ENCODE results near the gene BCL2L12. TPM values are rescaled to one million over a fixed set of nuclear protein-coding genes. Genes with fewer than 3 reads are reported as not detected.

Gene BCL2L12
- total and polyA plus RNA-seq, 12 donors, result 3.3 to 16.3 (median 9.9) TPM

DNA sequence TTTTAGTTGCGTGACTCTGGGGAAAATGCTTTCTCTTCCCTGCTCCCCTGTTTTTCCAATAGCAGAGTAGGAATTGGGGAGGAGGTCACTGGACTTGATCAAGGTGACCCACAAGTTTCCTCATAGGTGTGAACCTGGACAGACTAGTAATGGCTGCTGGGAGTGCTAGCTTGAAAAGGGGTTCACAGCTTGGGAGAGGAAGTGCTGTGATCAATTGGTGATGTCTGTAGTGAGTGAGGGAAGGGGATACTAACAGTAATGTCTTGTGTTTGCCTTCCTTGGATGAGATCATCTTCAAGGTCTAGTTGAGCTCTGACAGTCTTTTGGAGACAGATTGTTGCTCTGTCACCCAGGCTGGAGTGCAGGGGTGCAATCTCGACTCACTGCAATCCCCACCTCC, 1.7 kb downstream of the BCL2L12 start:
- Histone ChIP-seq H3K4me3 (no peak overlapping the region), H3K27me3 (no peaks in the 10 kb centered on the region), H3K4me1 (replicated peaks in 1 of 2) (peaks cover 14 to 17% of the 10 kb centered on the region in 2 donors), H3K27ac (no peak overlapping the region), H3K9me3 (replicated peaks in 1 of 3) (no peaks in the 10 kb centered on the region), H3K36me3 (replicated peaks in 1 of 2) (peaks cover 0 to 5% of the 10 kb centered on the region in 2 donors)
- no peak for DNase-seq
- TF ChIP-seq POLR2A (IDR thresholded peaks at IDR 0.05), result no peak
- TF ChIP-seq, protein P1, sequence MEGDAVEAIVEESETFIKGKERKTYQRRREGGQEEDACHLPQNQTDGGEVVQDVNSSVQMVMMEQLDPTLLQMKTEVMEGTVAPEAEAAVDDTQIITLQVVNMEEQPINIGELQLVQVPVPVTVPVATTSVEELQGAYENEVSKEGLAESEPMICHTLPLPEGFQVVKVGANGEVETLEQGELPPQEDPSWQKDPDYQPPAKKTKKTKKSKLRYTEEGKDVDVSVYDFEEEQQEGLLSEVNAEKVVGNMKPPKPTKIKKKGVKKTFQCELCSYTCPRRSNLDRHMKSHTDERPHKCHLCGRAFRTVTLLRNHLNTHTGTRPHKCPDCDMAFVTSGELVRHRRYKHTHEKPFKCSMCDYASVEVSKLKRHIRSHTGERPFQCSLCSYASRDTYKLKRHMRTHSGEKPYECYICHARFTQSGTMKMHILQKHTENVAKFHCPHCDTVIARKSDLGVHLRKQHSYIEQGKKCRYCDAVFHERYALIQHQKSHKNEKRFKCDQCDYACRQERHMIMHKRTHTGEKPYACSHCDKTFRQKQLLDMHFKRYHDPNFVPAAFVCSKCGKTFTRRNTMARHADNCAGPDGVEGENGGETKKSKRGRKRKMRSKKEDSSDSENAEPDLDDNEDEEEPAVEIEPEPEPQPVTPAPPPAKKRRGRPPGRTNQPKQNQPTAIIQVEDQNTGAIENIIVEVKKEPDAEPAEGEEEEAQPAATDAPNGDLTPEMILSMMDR (IDR thresholded peaks at IDR 0.05), result no peak
- intact Hi-C loops (cut with DNase I), result no loop called here
- 69 to 91% (median 71%) methylated on average over 1 to 2 of the region's 2 CpGs for WGBS, 4 donors

- Histone ChIP-seq H3K27ac (no peak overlapping the region), H3K4me3 (no peak overlapping the region), H3K27me3 (no peaks in the 10 kb centered on the region), H3K9me3 (replicated peaks in 1 of 3) (no peaks in the 10 kb centered on the region), H3K36me3 (replicated peaks in 1 of 2) (no peaks in the 10 kb centered on the region), H3K4me1 (replicated peaks in 1 of 2) (peaks cover 7 to 10% of the 10 kb centered on the region in 2 donors)
- intact Hi-C loops (cut with DNase I), result no loop called here
- no peak for DNase-seq
- TF ChIP-seq POLR2A (IDR thresholded peaks at IDR 0.05), result no peak
- TF ChIP-seq, protein P1 (IDR thresholded peaks at IDR 0.05), result no peak
- WGBS, 4 donors, result 88 to 98% (median 91%) methylated on average over 3 of the region's 3 CpGs
These were observed 3.8 kb downstream of the BCL2L12 start for GRCh38 chr19:49669516-49669915.

DNA sequence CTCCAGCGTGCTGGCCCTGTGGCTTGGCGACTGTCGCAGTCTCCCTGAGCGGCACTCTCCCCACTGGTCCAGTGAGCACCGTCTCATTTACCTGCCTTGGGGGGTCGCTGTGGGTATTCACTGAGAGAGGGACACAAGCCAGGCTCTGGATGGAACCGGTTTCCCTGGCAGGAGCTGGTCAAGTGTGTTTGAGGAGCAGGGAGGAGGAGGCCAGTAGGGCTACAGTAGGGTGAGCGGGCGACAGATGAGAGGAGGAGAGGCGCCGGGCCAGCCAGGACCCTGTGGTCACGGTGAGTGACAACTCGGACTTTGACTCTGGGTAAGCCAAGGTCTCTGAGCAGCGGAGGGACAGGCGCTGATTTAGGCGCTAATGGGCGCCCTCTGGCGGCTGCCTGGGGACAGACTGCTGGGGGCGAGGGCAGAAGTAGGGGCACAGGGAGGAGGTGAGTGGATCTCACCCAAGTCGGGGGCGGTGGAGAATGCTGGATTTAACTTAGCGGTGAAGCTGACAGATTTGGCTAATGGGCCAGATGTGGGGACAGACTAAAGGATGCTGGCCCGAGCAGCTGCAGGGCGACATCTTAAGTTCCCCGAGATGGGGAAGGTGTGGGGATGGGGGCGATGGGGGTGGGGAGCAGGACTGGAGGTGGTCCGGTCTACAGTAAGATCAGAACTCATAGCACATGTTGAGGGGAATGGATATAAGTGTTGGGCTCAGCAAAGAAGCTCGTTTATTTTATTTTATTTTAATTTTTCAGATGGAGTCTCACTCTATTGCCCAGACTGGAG, 6.6 kb downstream of the BCL2L12 start:
- peak; percentile 78 to 87 (median 81) for DNase-seq
- no peak overlapping the region for H3K4me3 ChIP-seq
- H3K27me3 ChIP-seq, result no peaks in the 10 kb centered on the region
- H3K9me3 ChIP-seq (replicated peaks in 1 of 3), result no peaks in the 10 kb centered on the region
- 20 to 26% (median 21%) methylated on average over 17 to 28 of the region's 28 CpGs for WGBS, 4 donors
- H3K4me1 ChIP-seq (replicated peaks in 1 of 2), result peaks cover 5% of the 10 kb centered on the region in 2 donors
- intact Hi-C loops (cut with DNase I), result loop anchor here in 1 of 2 donors (10.0 kb wide), 1 partner anchor 88 kb away; the partner anchor contains the start of genes NOSIP and PRRG2
- TF ChIP-seq, protein P1 (IDR thresholded peaks at IDR 0.05), result peak; percentile 73 to 86 (median 82)
- TF ChIP-seq POLR2A (IDR thresholded peaks at IDR 0.05), result no peak
- no peaks in the 10 kb centered on the region for H3K36me3 ChIP-seq (replicated peaks in 1 of 2)
- H3K27ac ChIP-seq, result peak overlapping the region in 2 of 5 donors; percentile 50 to 64

GRCh38 chr19:49676136-49676783, 10.5 kb downstream of the BCL2L12 start:
- intact Hi-C loops (cut with DNase I), result loop anchor here in 1 of 2 donors (10.0 kb wide), 1 partner anchor 91 kb away; the partner anchor contains the start of genes NOSIP and PRRG2
- no peak for TF ChIP-seq POLR2A (IDR thresholded peaks at IDR 0.05)
- TF ChIP-seq, protein P1 (IDR thresholded peaks at IDR 0.05), result no peak
- Histone ChIP-seq H3K36me3 (replicated peaks in 1 of 2) (peaks cover 0 to 7% of the 10 kb centered on the region in 2 donors), H3K27me3 (no peaks in the 10 kb centered on the region), H3K27ac (peak overlapping the region; percentile 16 to 97 (median 91)), H3K4me3 (peak overlapping the region in 2 of 4 donors; percentile 4 to 39), H3K9me3 (replicated peaks in 1 of 3) (no peaks in the 10 kb centered on the region), H3K4me1 (replicated peaks in 1 of 2) (peaks cover 23 to 38% of the 10 kb centered on the region in 2 donors)
- peak; percentile 83 to 94 (median 92) for DNase-seq
- 1 to 2% (median 1%) methylated on average over 20 to 27 of the region's 27 CpGs for WGBS, 4 donors

Data from adrenal gland (tissue), 12 donors.